ENCODE results near the gene IFI44L.

The IFI44L gene

GRCh38 chr1:78681265-78681664, 61.0 kb downstream of the IFI44L start:
- TF ChIP-seq CTCF (IDR thresholded peaks at IDR 0.05; ENCODE audit: extremely low read depth, missing control alignments) = no peak
- DNase-seq (ENCODE audit: low spot score) = no peak

- TF ChIP-seq CTCF (IDR thresholded peaks at IDR 0.05; ENCODE audit: extremely low read depth, missing control alignments) = no peak
- no peak for DNase-seq (ENCODE audit: low spot score)
These were observed 62.2 kb downstream of the IFI44L start for GRCh38 chr1:78682496-78682895.

- no peak for TF ChIP-seq CTCF (IDR thresholded peaks at IDR 0.05; ENCODE audit: extremely low read depth, missing control alignments)
- DNase-seq (ENCODE audit: low spot score) = no peak
These were observed 62.8 kb downstream of the IFI44L start for GRCh38 chr1:78683079-78683478.

- DNase-seq (ENCODE audit: low spot score) = no peak
- TF ChIP-seq CTCF (IDR thresholded peaks at IDR 0.05; ENCODE audit: extremely low read depth, missing control alignments) = no peak
These were observed 67.1 kb downstream of the IFI44L start for GRCh38 chr1:78687315-78687714.

GRCh38 chr1:78687914-78688313, 67.7 kb downstream of the IFI44L start:
- DNase-seq (ENCODE audit: low spot score) = no peak
- TF ChIP-seq CTCF (IDR thresholded peaks at IDR 0.05; ENCODE audit: extremely low read depth, missing control alignments) = no peak

- TF ChIP-seq CTCF (IDR thresholded peaks at IDR 0.05; ENCODE audit: extremely low read depth, missing control alignments) = no peak
- DNase-seq (ENCODE audit: low spot score) = no peak
These were observed 68.4 kb downstream of the IFI44L start for GRCh38 chr1:78688697-78689096.

GRCh38 chr1:78690516-78690915, 70.3 kb downstream of the IFI44L start:
- TF ChIP-seq CTCF (IDR thresholded peaks at IDR 0.05; ENCODE audit: extremely low read depth, missing control alignments) = no peak
- no peak for DNase-seq (ENCODE audit: low spot score)

All from GM20000 (cell line).